Ovary (tissue), 9 donors: ENCODE data around the gene NFE2L2. TPM values are rescaled to one million over a fixed set of nuclear protein-coding genes. Genes with fewer than 3 reads are reported as not detected.
A peak's percentile ranks its signal among the peaks of the same experiment; 100 is the strongest.

ENCODE experiments used
- DNase-seq, 5 donors: peaks; one replicate each; pipeline ENCODE4 v3.0.0-alpha.2; 2019 to 2020
- H3K27ac ChIP-seq, 2 donors: fragments of 200-600 bp; one replicate each; pipeline versions ENCODE4 v1.5.1 to v1.8.0; 2019 to 2022
- H3K27me3 ChIP-seq: fragments of 200-600 bp; one replicate; pipeline ENCODE4 v1.8.0; 2022
- H3K36me3 ChIP-seq: fragments of 200-600 bp; sonication (generic); one replicate; pipeline ENCODE4 v1.5.1; 2019
- H3K4me1 ChIP-seq: one replicate; pipeline ENCODE4 v1.8.1; 2013; ENCODE audit warnings: mild to moderate bottlenecking, moderate library complexity; ENCODE audit not compliant: insufficient read depth
- H3K4me3 ChIP-seq: fragments of 200-600 bp; sonication (generic); one replicate; pipeline ENCODE4 v1.5.1; 2017
- H3K9me3 ChIP-seq, 2 donors: fragments of 200-600 bp in 1 of 2; sonication (generic) in 1 of 2; one replicate each; pipeline versions ENCODE4 v1.5.1 to v1.8.1; 2013 to 2019; ENCODE audit warnings: mild to moderate bottlenecking in 1 of 2, moderate library complexity in 1 of 2
- EP300 ChIP-seq: sonication (generic); formaldehyde crosslinking; IDR thresholded peaks from one replicate; pipeline ENCODE4 v1.6.1; 2017; ENCODE audit warnings: antibody characterized with exemption
- POLR2A ChIP-seq: fragments of 450-650 bp; IDR thresholded peaks from one replicate; pipeline ENCODE4 v1.6.1; 2017; ENCODE audit warnings: antibody characterized with exemption, mild to moderate bottlenecking, moderate library complexity
- WGBS, 3 donors: extraction: QIAGEN DNeasy Blood & Tissue Kit in 1 of 3; methylation state at CpG; one replicate each; pipeline versions ENCODE4 v1.1.5 to v1.1.7; 2013 to 2017; 5-methylcytosine and 5-hydroxymethylcytosine counted together
- intact Hi-C, 4 donors: fragments of 100-400 bp; cut with DNase I; formaldehyde crosslinking; loops; one replicate each; pipeline versions ENCODE4 v1.11.0 to v1.15.1; 2022 to 2023
- polyA plus RNA-seq, 2 donors: library from polyadenylated mRNA; stranded (reverse); fragments of 200-250 nt in 1 of 2; fragments of 350-450 nt in 1 of 2; fragmentation: Illumina TruSeq in 1 of 2; extraction: RNeasy Lipid Tissue Mini Kit (QIAGEN cat#74804) in 1 of 2; gene quantifications; one replicate each; pipeline ENCODE4 v1.2.3, GENCODE V29; 2013 to 2014
- total RNA-seq, 7 donors: library from RNA; depleted of rRNA in 2 of 7; stranded (reverse); fragments of >200 nt in 2 of 7; fragmentation: NEBNext Ultra II Directional in 3 of 7; extraction: Animal tissue kit (Norgen Biotek cat#: 25700) in 3 of 7; gene quantifications; one replicate each; pipeline versions ENCODE4 v1.1.0 to v1.2.4, GENCODE V29; 2016 to 2023
- TF ChIP-seq, protein P1 (sequence below), 3 donors: fragments of 450-650 bp in 2 of 3; fragments of 200-600 bp in 1 of 3; IDR thresholded peaks; one replicate each; pipeline versions ENCODE4 v1.5.1 to v1.8.0; 2016 to 2022; ENCODE audit warnings: antibody characterized with exemption in 3 of 3, mild to moderate bottlenecking in 1 of 3
- donor health status: DM: no; HTN: no; CAD: no; lungs with moderate emphysema.
- donor health status: DM: no; HTN: no; CAD: no.
- donor health status: Bipolar disorder and iron deficiency.
- donor health status: DM: yes; HTN: yes; CAD: no.
- donor health status: DM: no; HTN: no; CAD: no.
- donor health status: DM: yes; HTN: yes; CAD: no.

The NFE2L2 gene
- total and polyA plus RNA-seq, 9 donors, result 120 to 198 (median 148) TPM

DNA sequence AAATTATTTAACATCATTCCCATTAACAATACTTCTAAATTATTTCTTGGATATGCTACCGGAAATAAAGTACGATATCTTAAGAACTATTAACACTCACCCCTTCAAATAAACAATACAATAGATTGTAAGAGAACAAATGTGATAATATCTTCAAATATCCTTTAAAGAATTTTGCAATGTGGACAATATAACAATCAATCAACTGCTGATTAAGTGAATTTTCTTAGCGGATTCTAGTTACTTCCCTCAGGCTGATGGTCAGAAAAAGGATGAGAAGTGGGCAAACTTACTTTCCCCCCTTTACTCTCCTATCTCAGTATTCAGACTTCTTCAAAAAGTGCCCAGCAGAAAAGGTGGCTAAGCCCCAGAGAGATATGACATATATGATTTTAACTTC, 10.8 kb downstream of the NFE2L2 start:
- no peak overlapping the region for H3K27ac ChIP-seq
- peaks cover 46% of the 10 kb centered on the region for H3K4me1 ChIP-seq
- TF ChIP-seq POLR2A (no peak), EP300 (no peak)
- TF ChIP-seq, protein P1, sequence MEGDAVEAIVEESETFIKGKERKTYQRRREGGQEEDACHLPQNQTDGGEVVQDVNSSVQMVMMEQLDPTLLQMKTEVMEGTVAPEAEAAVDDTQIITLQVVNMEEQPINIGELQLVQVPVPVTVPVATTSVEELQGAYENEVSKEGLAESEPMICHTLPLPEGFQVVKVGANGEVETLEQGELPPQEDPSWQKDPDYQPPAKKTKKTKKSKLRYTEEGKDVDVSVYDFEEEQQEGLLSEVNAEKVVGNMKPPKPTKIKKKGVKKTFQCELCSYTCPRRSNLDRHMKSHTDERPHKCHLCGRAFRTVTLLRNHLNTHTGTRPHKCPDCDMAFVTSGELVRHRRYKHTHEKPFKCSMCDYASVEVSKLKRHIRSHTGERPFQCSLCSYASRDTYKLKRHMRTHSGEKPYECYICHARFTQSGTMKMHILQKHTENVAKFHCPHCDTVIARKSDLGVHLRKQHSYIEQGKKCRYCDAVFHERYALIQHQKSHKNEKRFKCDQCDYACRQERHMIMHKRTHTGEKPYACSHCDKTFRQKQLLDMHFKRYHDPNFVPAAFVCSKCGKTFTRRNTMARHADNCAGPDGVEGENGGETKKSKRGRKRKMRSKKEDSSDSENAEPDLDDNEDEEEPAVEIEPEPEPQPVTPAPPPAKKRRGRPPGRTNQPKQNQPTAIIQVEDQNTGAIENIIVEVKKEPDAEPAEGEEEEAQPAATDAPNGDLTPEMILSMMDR (IDR thresholded peaks at IDR 0.05), result no peak
- intact Hi-C loops, result no loop called here
- H3K36me3 ChIP-seq, result no peaks in the 10 kb centered on the region
- no peak overlapping the region for H3K4me3 ChIP-seq
- DNase-seq, result no peak
- H3K27me3 ChIP-seq, result no peaks in the 10 kb centered on the region
- WGBS, 3 donors, result 28 to 51% (median 47%) methylated on average over 3 of the region's 3 CpGs
- H3K9me3 ChIP-seq, result no peaks in the 10 kb centered on the region

DNA sequence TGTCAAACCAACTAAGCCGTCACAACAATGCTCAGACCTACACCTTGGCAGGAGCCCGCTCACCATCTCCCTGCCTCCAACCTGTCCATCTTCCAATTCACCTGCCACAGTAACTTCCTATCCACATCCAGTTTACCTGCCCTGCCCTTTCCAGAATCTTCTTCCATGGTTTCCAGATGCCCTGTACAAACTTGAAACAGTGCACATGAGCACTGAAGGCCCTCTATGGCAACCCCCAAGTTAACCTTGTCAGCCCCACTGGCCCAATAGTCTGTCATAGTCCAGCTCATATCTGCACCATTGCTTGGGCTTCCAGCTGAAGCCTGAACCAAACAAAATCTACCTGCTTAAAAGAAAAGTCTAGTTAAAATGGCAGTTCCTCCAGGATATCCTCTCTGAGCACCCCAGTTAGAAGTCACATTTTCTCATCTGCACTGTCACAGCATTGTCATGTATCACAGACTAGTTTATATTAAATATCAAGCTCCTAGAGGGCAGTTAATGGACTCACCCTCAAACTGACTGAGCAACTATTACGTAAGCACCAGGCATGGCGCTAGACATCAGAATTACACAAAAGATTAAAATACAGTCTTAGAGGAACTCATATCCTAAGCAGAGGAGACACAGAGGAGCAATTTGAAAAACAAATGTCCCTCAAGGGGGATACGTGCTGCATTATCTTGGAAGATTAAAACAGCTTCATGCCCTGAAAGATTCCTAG, 11.6 kb downstream of the NFE2L2 start:
- TF ChIP-seq, protein P1 (IDR thresholded peaks at IDR 0.05), result no peak
- TF ChIP-seq POLR2A (no peak), EP300 (no peak)
- Histone ChIP-seq H3K36me3 (no peaks in the 10 kb centered on the region), H3K27me3 (no peaks in the 10 kb centered on the region), H3K4me1 (peaks cover 47% of the 10 kb centered on the region), H3K9me3 (no peaks in the 10 kb centered on the region), H3K4me3 (no peak overlapping the region), H3K27ac (peak overlapping the region; percentile 11 to 37)
- WGBS, 3 donors, result 64 to 72% (median 67%) methylated on average over 5 of the region's 5 CpGs
- intact Hi-C loops, result no loop called here
- DNase-seq, result no peak

DNA sequence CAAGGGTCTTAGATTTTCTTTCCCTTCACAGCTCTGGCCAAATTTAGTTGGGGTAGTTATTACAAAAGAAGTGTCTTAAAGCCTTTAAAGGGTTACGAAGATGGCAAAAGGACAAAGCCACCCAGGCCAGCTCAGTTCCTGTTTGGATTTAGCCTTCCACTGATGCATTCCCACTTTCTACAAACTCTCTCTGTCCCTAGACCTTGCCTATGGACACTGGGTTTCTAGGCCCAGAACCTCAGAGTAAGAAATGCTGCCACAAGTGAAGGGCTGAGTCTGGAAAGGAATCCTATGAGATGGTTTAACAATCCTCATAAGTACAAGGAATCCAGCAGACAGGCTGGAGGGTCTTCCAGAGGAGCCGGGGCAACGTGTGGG, 13.4 kb downstream of the NFE2L2 start:
- no peaks in the 10 kb centered on the region for H3K9me3 ChIP-seq
- 44 to 69% (median 65%) methylated on average over 3 of the region's 3 CpGs for WGBS, 3 donors
- H3K4me1 ChIP-seq, result peaks cover 48% of the 10 kb centered on the region
- peak overlapping the region; percentile 25 to 37 for H3K27ac ChIP-seq
- no peaks in the 10 kb centered on the region for H3K36me3 ChIP-seq
- no peak overlapping the region for H3K4me3 ChIP-seq
- DNase-seq, result no peak
- intact Hi-C loops, result no loop called here
- TF ChIP-seq EP300, result no peak
- no peak for TF ChIP-seq POLR2A
- TF ChIP-seq, protein P1 (IDR thresholded peaks at IDR 0.05), result no peak
- H3K27me3 ChIP-seq, result no peaks in the 10 kb centered on the region

DNA sequence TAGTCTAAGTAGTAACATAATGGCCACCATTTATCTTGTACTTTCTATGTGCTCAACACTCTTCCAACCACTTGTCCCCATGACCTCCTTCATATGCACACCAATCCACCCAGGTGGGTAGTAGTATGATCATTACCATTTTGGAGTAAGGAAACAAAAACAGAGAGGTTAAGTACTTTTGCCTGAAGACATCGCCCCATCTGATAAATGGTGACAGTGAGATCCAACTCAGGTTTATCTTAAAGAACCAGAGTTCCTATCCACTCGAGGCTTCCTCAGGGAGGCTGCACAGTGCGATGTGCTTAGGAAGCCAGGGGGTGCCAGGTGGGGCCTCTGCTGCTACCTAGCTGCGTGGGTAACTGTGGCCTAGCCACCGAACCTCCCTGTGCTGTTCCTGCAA, 14.1 kb downstream of the NFE2L2 start:
- no peak overlapping the region for H3K4me3 ChIP-seq
- no peaks in the 10 kb centered on the region for H3K9me3 ChIP-seq
- intact Hi-C loops, result no loop called here
- H3K27ac ChIP-seq, result no peak overlapping the region
- 79 to 90% (median 89%) methylated on average over 5 of the region's 5 CpGs for WGBS, 3 donors
- H3K4me1 ChIP-seq, result peaks cover 48% of the 10 kb centered on the region
- no peaks in the 10 kb centered on the region for H3K27me3 ChIP-seq
- TF ChIP-seq, protein P1 (IDR thresholded peaks at IDR 0.05), result no peak
- no peak for TF ChIP-seq POLR2A
- no peak for TF ChIP-seq EP300
- no peaks in the 10 kb centered on the region for H3K36me3 ChIP-seq
- no peak for DNase-seq
